Brain pericyte (primary cell): ENCODE measurements around the gene COL27A1.

Experiments
- DNase-seq: peaks from one replicate; pipeline ENCODE4 v3.0.0-alpha.2; 2012; ENCODE audit warnings: low read depth, low spot score

Gene COL27A1

GRCh38 chr9:114247077-114247476 is 91.7 kb downstream of the COL27A1 start:
- DNase-seq = no peak

- no peak for DNase-seq
These were observed 92.2 kb downstream of the COL27A1 start for GRCh38 chr9:114247491-114247890.

GRCh38 chr9:114248299-114248707 is 93.0 kb downstream of the COL27A1 start:
- no peak for DNase-seq

- DNase-seq = no peak
These were observed 94.3 kb downstream of the COL27A1 start for GRCh38 chr9:114249424-114250234.

GRCh38 chr9:114250235-114250568 is 94.9 kb downstream of the COL27A1 start:
- DNase-seq = peak; percentile 45

GRCh38 chr9:114250648-114251047 is 95.3 kb downstream of the COL27A1 start:
- no peak for DNase-seq

GRCh38 chr9:114252394-114252793 is 97.1 kb downstream of the COL27A1 start:
- DNase-seq = no peak

GRCh38 chr9:114256827-114257328 is 101.5 kb downstream of the COL27A1 start:
- DNase-seq = no peak

- no peak for DNase-seq
These were observed 102.9 kb downstream of the COL27A1 start for GRCh38 chr9:114258218-114258617.

- no peak for DNase-seq
These were observed 103.8 kb downstream of the COL27A1 start for GRCh38 chr9:114258866-114259797.

- DNase-seq = no peak
These were observed 104.6 kb downstream of the COL27A1 start for GRCh38 chr9:114259798-114260523.

- no peak for DNase-seq
These were observed 105.7 kb downstream of the COL27A1 start for GRCh38 chr9:114261026-114261425.

- no peak for DNase-seq
These were observed 106.7 kb downstream of the COL27A1 start for GRCh38 chr9:114261987-114262386.

- no peak for DNase-seq
These were observed 108.6 kb downstream of the COL27A1 start for GRCh38 chr9:114263853-114264510.

GRCh38 chr9:114264806-114265550 is 109.6 kb downstream of the COL27A1 start:
- DNase-seq = no peak

GRCh38 chr9:114266969-114267368 is 111.6 kb downstream of the COL27A1 start:
- DNase-seq = no peak

- DNase-seq = no peak
These were observed 113.7 kb downstream of the COL27A1 start for GRCh38 chr9:114269023-114269422.

GRCh38 chr9:114270120-114270975 is 115.0 kb downstream of the COL27A1 start:
- DNase-seq = no peak
